Gastrocnemius medialis (tissue), 4 donors: ENCODE data around the gene MAP3K4. TPM values are rescaled to one million over a fixed set of nuclear protein-coding genes. Genes with fewer than 3 reads are reported as not detected.

Source experiments
- ATAC-seq, 2 donors: fragments of 150-250 bp; one replicate each; pipeline ENCODE4 v1.9.1; 2016
- DNase-seq, 2 donors: peaks; one replicate each; pipeline ENCODE4 v3.0.0-alpha.2; 2019
- H3K27ac ChIP-seq, 4 donors: fragments of 200-600 bp; sonication (generic); 1 replicate in 1 of 4; 2 replicates in 3 of 4; pipeline ENCODE4 v1.5.1; 2016 to 2018; ENCODE audit warnings: mild to moderate bottlenecking in 2 of 4, moderate library complexity in 1 of 4
- H3K27me3 ChIP-seq, 3 donors: fragments of 200-600 bp; sonication (generic) in 2 of 3; 1 replicate in 1 of 3; 2 replicates in 2 of 3; pipeline versions ENCODE4 v1.5.1 to v1.6.0; 2016 to 2019; ENCODE audit warnings: mild to moderate bottlenecking in 1 of 3, moderate library complexity in 1 of 3
- H3K36me3 ChIP-seq, 2 donors: fragments of 200-600 bp; sonication (generic) in 1 of 2; one replicate each; pipeline ENCODE4 v1.5.1; 2017 to 2018
- H3K4me1 ChIP-seq, 2 donors: fragments of 200-600 bp; sonication (generic) in 1 of 2; one replicate each; pipeline ENCODE4 v1.5.1; 2016 to 2017; ENCODE audit warnings: mild to moderate bottlenecking in 2 of 2
- H3K4me3 ChIP-seq, 4 donors: fragments of 200-600 bp; sonication (generic) in 3 of 4; 1 replicate in 1 of 4; 2 replicates in 3 of 4; pipeline ENCODE4 v1.5.1; 2016 to 2019; ENCODE audit warnings: mild to moderate bottlenecking in 2 of 4
- H3K9me3 ChIP-seq, 3 donors: fragments of 200-600 bp; sonication (generic) in 2 of 3; 1 replicate in 1 of 3; 2 replicates in 2 of 3; pipeline ENCODE4 v1.5.1; 2016 to 2019
- CTCF ChIP-seq, 5 experiments: fragments of 450-650 bp in 3 of 5; fragments of 200-600 bp in 2 of 5; sonication (generic) in 2 of 5; IDR thresholded peaks in 4 of 5; conservative IDR thresholded peaks in 1 of 5; 1 replicate in 4 of 5; 2 replicates in 1 of 5; pipeline ENCODE4 v1.5.1; 2016 to 2019; ENCODE audit warnings: antibody characterized with exemption in 5 of 5, mild to moderate bottlenecking in 3 of 5, moderate library complexity in 3 of 5
- POLR2A ChIP-seq, 2 donors: fragments of 450-650 bp; IDR thresholded peaks; one replicate each; pipeline ENCODE4 v1.6.1; 2017; ENCODE audit warnings: antibody characterized with exemption in 2 of 2, mild to moderate bottlenecking in 2 of 2, moderate library complexity in 2 of 2
- in situ Hi-C, 4 donors: fragments of 200-750 bp; cut with MboI; loops; one replicate each; pipeline versions ENCODE4 v1.15.0 to v1.8.0; 2017; ENCODE audit warnings: low sequenced_read_pairs in 4 of 4
- intact Hi-C: fragments of 100-400 bp; cut with DNase I; formaldehyde crosslinking; loops from one replicate; pipeline ENCODE4 v1.15.1; 2023; ENCODE audit warnings: low total_unique reads
- total RNA-seq, 4 donors: library from RNA; depleted of rRNA; stranded (reverse); fragments of >200 nt; gene quantifications; one replicate each; pipeline versions ENCODE4 v1.1.0 to v1.2.3, GENCODE V29; 2016

The MAP3K4 gene
- total RNA-seq, 4 donors from 2014 or later, result 17.4 to 28.1 (median 23.6) TPM

- intact Hi-C loops, result no loop called here
- TF ChIP-seq CTCF (IDR thresholded peaks at IDR 0.05 in 4 of 5, conservative IDR thresholded peaks at IDR 0.05 in 1 of 5) (no peak), POLR2A (IDR thresholded peaks at IDR 0.05) (no peak)
- Histone ChIP-seq H3K9me3 (no peaks in the 10 kb centered on the region), H3K27ac (no peak overlapping the region), H3K36me3 (no peaks in the 10 kb centered on the region), H3K4me1 (no peaks in the 10 kb centered on the region), H3K27me3 (no peaks in the 10 kb centered on the region), H3K4me3 (no peak overlapping the region)
- ATAC-seq, result no peak
- in situ Hi-C loops, result no loop called here
- DNase-seq, result no peak
Measured at GRCh38 chr6:161151059-161151645, 159.6 kb downstream of the MAP3K4 start.

GRCh38 chr6:161151660-161152526, 160.3 kb downstream of the MAP3K4 start:
- TF ChIP-seq POLR2A (IDR thresholded peaks at IDR 0.05), result no peak
- no peak for TF ChIP-seq CTCF (IDR thresholded peaks at IDR 0.05 in 4 of 5, conservative IDR thresholded peaks at IDR 0.05 in 1 of 5)
- Histone ChIP-seq H3K4me3 (no peak overlapping the region), H3K4me1 (no peaks in the 10 kb centered on the region), H3K9me3 (no peaks in the 10 kb centered on the region), H3K36me3 (no peaks in the 10 kb centered on the region), H3K27me3 (no peaks in the 10 kb centered on the region), H3K27ac (no peak overlapping the region)
- intact Hi-C loops (no loop called here), in situ Hi-C loops (no loop called here)
- DNase-seq (no peak), ATAC-seq (no peak)

GRCh38 chr6:161152527-161152862, 160.9 kb downstream of the MAP3K4 start:
- intact Hi-C loops, result no loop called here
- DNase-seq (no peak), ATAC-seq (no peak)
- in situ Hi-C loops, result no loop called here
- Histone ChIP-seq H3K4me1 (no peaks in the 10 kb centered on the region), H3K27me3 (no peaks in the 10 kb centered on the region), H3K36me3 (no peaks in the 10 kb centered on the region), H3K4me3 (no peak overlapping the region), H3K27ac (no peak overlapping the region), H3K9me3 (no peaks in the 10 kb centered on the region)
- TF ChIP-seq CTCF (IDR thresholded peaks at IDR 0.05 in 4 of 5, conservative IDR thresholded peaks at IDR 0.05 in 1 of 5), result no peak
- TF ChIP-seq POLR2A (IDR thresholded peaks at IDR 0.05), result no peak

- no peaks in the 10 kb centered on the region for H3K9me3 ChIP-seq
- no peaks in the 10 kb centered on the region for H3K27me3 ChIP-seq
- H3K4me1 ChIP-seq, result no peaks in the 10 kb centered on the region
- H3K36me3 ChIP-seq, result no peaks in the 10 kb centered on the region
- DNase-seq (no peak), ATAC-seq (no peak)
- intact Hi-C loops, result no loop called here
- H3K4me3 ChIP-seq, result no peak overlapping the region
- TF ChIP-seq POLR2A (IDR thresholded peaks at IDR 0.05), result no peak
- TF ChIP-seq CTCF (IDR thresholded peaks at IDR 0.05 in 4 of 5, conservative IDR thresholded peaks at IDR 0.05 in 1 of 5), result no peak
- H3K27ac ChIP-seq, result no peak overlapping the region
- in situ Hi-C loops, result no loop called here
Measured at GRCh38 chr6:161152907-161153662, 161.5 kb downstream of the MAP3K4 start.
